Thoracic aorta (tissue), 2 donors: Measurements from ENCODE around the gene TMEM200A. TPM values are rescaled to one million over a fixed set of nuclear protein-coding genes. Genes with fewer than 3 reads are reported as not detected.

Experiments used
- ATAC-seq: fragments of 150-250 bp; one replicate; pipeline ENCODE4 v1.8.0; 2017; ENCODE audit warnings: low read depth; ENCODE audit not compliant: insufficient number of reproducible peaks, low FRiP score
- DNase-seq: peaks from one replicate; pipeline ENCODE4 v3.0.0-alpha.2; 2020; ENCODE audit warnings: low spot score
- H3K27ac ChIP-seq, 2 donors: fragments of 200-600 bp; sonication (generic); 1 replicate in 1 of 2; 2 replicates in 1 of 2; pipeline ENCODE4 v1.5.1; 2016; ENCODE audit warnings: mild to moderate bottlenecking in 2 of 2, moderate library complexity in 2 of 2
- H3K27me3 ChIP-seq: fragments of 200-600 bp; sonication (generic); replicated peaks from 2 replicates; pipeline ENCODE4 v1.6.0; 2016; ENCODE audit warnings: mild to moderate bottlenecking; ENCODE audit not compliant: insufficient read depth
- H3K36me3 ChIP-seq: fragments of 200-600 bp; sonication (generic); one replicate; pipeline ENCODE4 v1.5.1; 2016
- H3K4me1 ChIP-seq, 2 donors: fragments of 200-600 bp; sonication (generic); 1 replicate in 1 of 2; 2 replicates in 1 of 2; pipeline versions ENCODE4 v1.5.1 to v1.6.0; 2016; ENCODE audit warnings: low read depth in 2 of 2, mild to moderate bottlenecking in 1 of 2; ENCODE audit not compliant: control insufficient read depth in 1 of 2
- H3K4me3 ChIP-seq: fragments of 200-600 bp; sonication (generic); 2 replicates; pipeline ENCODE4 v1.5.1; 2016; ENCODE audit warnings: mild to moderate bottlenecking
- H3K9me3 ChIP-seq: fragments of 200-600 bp; sonication (generic); 2 replicates; pipeline ENCODE4 v1.5.1; 2016
- CTCF ChIP-seq: fragments of 200-600 bp; sonication (generic); IDR thresholded peaks from one replicate; pipeline ENCODE4 v1.5.1; 2019; ENCODE audit warnings: antibody characterized with exemption
- total RNA-seq, 2 donors: library from RNA; depleted of rRNA; stranded (reverse); fragments of >200 nt; gene quantifications; one replicate each; pipeline versions ENCODE4 v1.1.0 to v1.2.3, GENCODE V29; 2016

TMEM200A gene
- total RNA-seq, 2 donors from 2014 or later: 3.7 to 9.7 TPM

GRCh38 chr6:130460934-130461333 is 95.1 kb downstream of the TMEM200A start:
- TF ChIP-seq CTCF: no peak
- Histone ChIP-seq H3K27me3 (no peaks in the 10 kb centered on the region), H3K9me3 (no peaks in the 10 kb centered on the region), H3K36me3 (no peaks in the 10 kb centered on the region), H3K27ac (no peak overlapping the region), H3K4me1 (no peaks in the 10 kb centered on the region), H3K4me3 (no peak overlapping the region)
- ATAC-seq: no peak
- no peak for DNase-seq

- no peak for TF ChIP-seq CTCF
- Histone ChIP-seq H3K4me1 (no peaks in the 10 kb centered on the region), H3K27ac (no peak overlapping the region), H3K9me3 (no peaks in the 10 kb centered on the region), H3K4me3 (no peak overlapping the region), H3K27me3 (no peaks in the 10 kb centered on the region), H3K36me3 (no peaks in the 10 kb centered on the region)
- no peak for DNase-seq
- no peak for ATAC-seq
Measured at GRCh38 chr6:130466052-130466747, 100.4 kb downstream of the TMEM200A start.

GRCh38 chr6:130466748-130467061 is 100.9 kb downstream of the TMEM200A start:
- no peak for TF ChIP-seq CTCF
- no peak overlapping the region for H3K4me3 ChIP-seq
- ATAC-seq: no peak
- no peak for DNase-seq
- no peaks in the 10 kb centered on the region for H3K27me3 ChIP-seq
- H3K36me3 ChIP-seq: no peaks in the 10 kb centered on the region
- H3K4me1 ChIP-seq: no peaks in the 10 kb centered on the region
- no peaks in the 10 kb centered on the region for H3K9me3 ChIP-seq
- H3K27ac ChIP-seq: no peak overlapping the region

- ATAC-seq: no peak
- Histone ChIP-seq H3K4me3 (no peak overlapping the region), H3K36me3 (no peaks in the 10 kb centered on the region), H3K4me1 (no peaks in the 10 kb centered on the region), H3K9me3 (no peaks in the 10 kb centered on the region), H3K27me3 (no peaks in the 10 kb centered on the region), H3K27ac (no peak overlapping the region)
- TF ChIP-seq CTCF: no peak
- DNase-seq: no peak
Measured at GRCh38 chr6:130467146-130468050, 101.6 kb downstream of the TMEM200A start.

GRCh38 chr6:130470766-130471165 is 104.9 kb downstream of the TMEM200A start:
- H3K27me3 ChIP-seq: no peaks in the 10 kb centered on the region
- no peaks in the 10 kb centered on the region for H3K9me3 ChIP-seq
- H3K36me3 ChIP-seq: no peaks in the 10 kb centered on the region
- DNase-seq (no peak), ATAC-seq (no peak)
- no peak overlapping the region for H3K27ac ChIP-seq
- no peak for TF ChIP-seq CTCF
- no peaks in the 10 kb centered on the region for H3K4me1 ChIP-seq
- H3K4me3 ChIP-seq: no peak overlapping the region
